NB4 (cell line): ENCODE results near the gene ID2.

Experiments used
- DNase-seq: peaks from one replicate; pipeline ENCODE4 v3.0.0; 2010; ENCODE audit warnings: low read depth
- H3K4me3 ChIP-seq: one replicate; pipeline ENCODE4 v1.5.1; 2011; ENCODE audit warnings: mild to moderate bottlenecking, low read depth, low read length, moderate library complexity
- MYC ChIP-seq: IDR thresholded peaks from 2 replicates; pipeline ENCODE4 v1.6.1; 2011; ENCODE audit warnings: low read depth, low read length
- POLR2A ChIP-seq: IDR thresholded peaks from 2 replicates; pipeline ENCODE4 v1.6.1; 2011; ENCODE audit warnings: mild to moderate bottlenecking; ENCODE audit not compliant: insufficient read length; ENCODE audit errors: extremely low read depth
- TF ChIP-seq, protein P1 (sequence below): IDR thresholded peaks from one replicate; pipeline ENCODE4 v1.5.1; 2012; ENCODE audit warnings: low read depth, low read length
- TF ChIP-seq, protein P2 (sequence below): IDR thresholded peaks from 2 replicates; pipeline ENCODE4 v1.6.1; 2011; ENCODE audit warnings: low read depth, low read length

Gene ID2

GRCh38 chr2:8674420-8675009 lies 7.3 kb upstream of the ID2 start:
- no peak for TF ChIP-seq POLR2A
- TF ChIP-seq, protein P1, sequence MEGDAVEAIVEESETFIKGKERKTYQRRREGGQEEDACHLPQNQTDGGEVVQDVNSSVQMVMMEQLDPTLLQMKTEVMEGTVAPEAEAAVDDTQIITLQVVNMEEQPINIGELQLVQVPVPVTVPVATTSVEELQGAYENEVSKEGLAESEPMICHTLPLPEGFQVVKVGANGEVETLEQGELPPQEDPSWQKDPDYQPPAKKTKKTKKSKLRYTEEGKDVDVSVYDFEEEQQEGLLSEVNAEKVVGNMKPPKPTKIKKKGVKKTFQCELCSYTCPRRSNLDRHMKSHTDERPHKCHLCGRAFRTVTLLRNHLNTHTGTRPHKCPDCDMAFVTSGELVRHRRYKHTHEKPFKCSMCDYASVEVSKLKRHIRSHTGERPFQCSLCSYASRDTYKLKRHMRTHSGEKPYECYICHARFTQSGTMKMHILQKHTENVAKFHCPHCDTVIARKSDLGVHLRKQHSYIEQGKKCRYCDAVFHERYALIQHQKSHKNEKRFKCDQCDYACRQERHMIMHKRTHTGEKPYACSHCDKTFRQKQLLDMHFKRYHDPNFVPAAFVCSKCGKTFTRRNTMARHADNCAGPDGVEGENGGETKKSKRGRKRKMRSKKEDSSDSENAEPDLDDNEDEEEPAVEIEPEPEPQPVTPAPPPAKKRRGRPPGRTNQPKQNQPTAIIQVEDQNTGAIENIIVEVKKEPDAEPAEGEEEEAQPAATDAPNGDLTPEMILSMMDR: no peak
- TF ChIP-seq, protein P2, sequence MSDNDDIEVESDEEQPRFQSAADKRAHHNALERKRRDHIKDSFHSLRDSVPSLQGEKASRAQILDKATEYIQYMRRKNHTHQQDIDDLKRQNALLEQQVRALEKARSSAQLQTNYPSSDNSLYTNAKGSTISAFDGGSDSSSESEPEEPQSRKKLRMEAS: no peak
- no peak for TF ChIP-seq MYC
- H3K4me3 ChIP-seq: no peak overlapping the region
- DNase-seq: no peak

DNA sequence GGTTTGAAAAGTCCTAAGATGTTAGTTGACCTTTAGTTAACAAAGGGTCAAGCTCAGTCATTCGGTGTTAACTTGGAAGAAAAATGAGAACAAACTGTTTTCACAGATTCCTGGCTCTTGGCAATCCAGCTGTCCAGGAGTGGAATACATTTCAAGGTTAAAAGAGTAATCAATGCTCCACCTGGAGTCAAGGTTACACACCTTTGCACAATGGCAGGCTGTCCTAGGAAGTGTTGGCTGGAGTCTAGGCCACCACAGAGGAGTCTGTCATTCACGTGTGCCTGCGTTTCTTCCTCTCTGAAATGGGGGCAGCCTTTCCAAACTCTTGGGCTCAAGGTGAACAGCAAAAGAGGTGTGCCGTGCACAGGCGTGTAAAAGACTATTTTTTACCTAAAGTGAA lies 6.3 kb upstream of the ID2 start:
- TF ChIP-seq MYC (no peak), POLR2A (no peak)
- TF ChIP-seq, protein P1: no peak
- TF ChIP-seq, protein P2: no peak
- H3K4me3 ChIP-seq: no peak overlapping the region
- no peak for DNase-seq

DNA sequence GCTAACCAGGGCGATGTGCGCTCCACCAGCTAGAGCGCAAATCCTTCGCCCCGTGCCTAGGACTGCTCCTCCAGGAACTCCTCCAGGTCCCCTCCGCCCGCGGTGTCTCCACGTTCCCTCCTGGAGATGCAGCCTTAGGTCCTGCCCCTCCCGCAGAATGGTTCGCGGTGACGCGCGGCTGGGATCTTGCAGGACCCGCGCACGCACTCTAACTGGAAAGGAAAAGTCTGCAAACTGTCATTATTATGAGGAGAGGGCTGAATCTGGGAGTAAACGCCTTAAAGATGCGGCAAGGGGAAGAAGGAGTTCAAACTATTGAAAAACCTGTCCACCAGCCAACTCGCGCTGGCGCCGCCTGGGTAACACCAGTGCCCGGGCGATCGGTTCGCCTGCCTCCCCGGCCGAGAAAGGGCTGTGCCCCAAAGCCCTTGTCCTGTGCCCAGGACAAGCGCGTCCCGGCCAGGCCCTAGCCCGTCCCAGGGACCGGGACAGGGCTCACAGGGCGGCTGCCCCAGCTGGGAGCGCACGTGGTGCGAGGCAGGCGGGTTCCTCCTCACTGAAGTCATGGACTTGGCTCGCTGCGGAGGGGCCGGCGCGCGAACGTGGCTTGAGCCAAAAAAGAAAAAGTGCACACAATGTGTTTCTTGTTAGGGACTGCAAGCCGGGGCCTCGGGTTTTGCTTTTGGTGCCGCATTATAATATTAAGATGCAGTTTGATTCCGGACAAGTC lies 5.5 kb upstream of the ID2 start:
- TF ChIP-seq, protein P1: no peak
- TF ChIP-seq MYC (no peak), POLR2A (no peak)
- TF ChIP-seq, protein P2: no peak
- DNase-seq: no peak
- H3K4me3 ChIP-seq: no peak overlapping the region

DNA sequence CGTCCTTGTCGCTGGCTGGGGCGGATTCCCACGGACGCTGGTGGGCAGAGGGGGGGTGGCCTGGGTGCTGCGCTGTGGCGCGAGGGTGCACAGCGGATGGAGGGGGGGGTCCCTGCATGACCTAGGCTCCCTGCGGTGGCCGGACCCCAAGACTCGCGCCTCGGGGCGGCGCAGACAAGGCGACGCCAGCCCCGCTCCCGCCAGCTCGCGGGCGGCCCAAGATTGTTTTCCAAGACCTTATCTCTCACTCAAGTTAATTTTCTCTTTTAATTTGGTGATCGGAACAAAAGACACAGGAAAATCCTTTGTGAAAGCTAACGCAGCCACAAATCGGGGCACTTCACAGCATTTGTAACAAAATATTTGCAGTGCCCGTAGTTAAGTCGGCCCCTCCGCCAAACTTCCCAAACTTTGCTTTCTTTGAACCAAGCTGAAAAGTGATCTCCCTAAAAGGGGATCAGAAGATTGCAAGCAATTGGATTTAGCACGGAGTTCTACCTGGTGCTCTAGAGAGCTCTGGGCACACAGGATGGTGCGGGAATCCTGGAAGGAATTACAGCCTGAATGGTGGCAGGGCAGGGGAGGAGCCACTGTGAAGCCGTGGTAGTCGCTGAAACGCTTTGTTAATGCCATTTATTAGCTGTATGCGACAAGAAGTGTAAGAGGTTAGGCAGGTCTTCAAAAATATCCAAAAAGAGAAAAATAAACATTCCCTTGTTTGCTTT lies 4.8 kb upstream of the ID2 start:
- TF ChIP-seq POLR2A (no peak), MYC (no peak)
- TF ChIP-seq, protein P1: no peak
- TF ChIP-seq, protein P2: no peak
- DNase-seq: no peak
- no peak overlapping the region for H3K4me3 ChIP-seq

GRCh38 chr2:8677646-8678592 lies 3.9 kb upstream of the ID2 start:
- peak overlapping the region; percentile 40 for H3K4me3 ChIP-seq
- TF ChIP-seq, protein P1: no peak
- TF ChIP-seq POLR2A: no peak
- TF ChIP-seq, protein P2: no peak
- TF ChIP-seq MYC: no peak
- peak; percentile 55 for DNase-seq
